ENCODE data around the gene MAP3K12. TPM values are rescaled to one million over a fixed set of nuclear protein-coding genes. Genes with fewer than 3 reads are reported as not detected.
A peak's percentile ranks its signal among the peaks of the same experiment; 100 is the strongest.

The MAP3K12 gene
- total RNA-seq, 1 donor from 2014 or later = 31.6 TPM

DNA sequence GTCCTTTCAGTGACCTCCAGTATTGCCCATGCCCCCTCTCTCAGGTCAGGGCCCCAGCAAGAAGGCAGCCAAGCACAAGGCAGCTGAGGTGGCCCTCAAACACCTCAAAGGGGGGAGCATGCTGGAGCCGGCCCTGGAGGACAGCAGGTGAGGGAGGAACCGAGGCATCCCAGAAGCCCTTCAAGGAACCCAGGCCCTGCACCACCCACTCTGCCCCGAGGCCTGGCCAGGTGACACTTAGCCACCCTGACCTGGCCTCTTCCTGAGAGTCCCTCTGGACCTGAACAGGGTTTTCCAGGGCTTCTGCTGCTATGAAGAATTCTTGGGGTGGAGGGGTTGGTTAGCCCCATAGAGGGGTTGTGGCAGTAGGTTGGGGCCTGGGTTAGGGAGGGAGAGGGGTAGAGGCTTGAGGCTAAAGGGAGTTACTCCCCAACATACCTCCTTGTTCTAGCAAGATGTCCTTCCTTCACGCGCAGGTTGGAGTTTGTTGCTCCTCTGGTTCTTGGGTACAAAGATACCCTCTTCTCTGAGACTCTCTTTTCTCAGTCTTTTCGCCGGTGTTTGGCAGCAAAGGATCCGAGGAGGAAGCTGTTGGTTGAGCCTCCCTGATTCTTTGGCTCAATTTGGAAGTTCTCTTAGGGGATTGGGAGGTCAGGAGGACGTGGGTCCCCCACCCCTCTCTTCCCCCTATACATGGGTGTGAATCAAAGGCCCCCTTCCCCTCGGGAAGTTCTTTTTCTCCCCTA lies 3.9 kb upstream of the MAP3K12 start:
- peaks cover 17% of the 10 kb centered on the region for H3K4me1 Mint-ChIP-seq (ENCODE audit: unreplicated experiment)
- peak overlapping the region; percentile 45 for H3K4me3 Mint-ChIP-seq
- H3K27ac Mint-ChIP-seq = peak overlapping the region; percentile 51

DNA sequence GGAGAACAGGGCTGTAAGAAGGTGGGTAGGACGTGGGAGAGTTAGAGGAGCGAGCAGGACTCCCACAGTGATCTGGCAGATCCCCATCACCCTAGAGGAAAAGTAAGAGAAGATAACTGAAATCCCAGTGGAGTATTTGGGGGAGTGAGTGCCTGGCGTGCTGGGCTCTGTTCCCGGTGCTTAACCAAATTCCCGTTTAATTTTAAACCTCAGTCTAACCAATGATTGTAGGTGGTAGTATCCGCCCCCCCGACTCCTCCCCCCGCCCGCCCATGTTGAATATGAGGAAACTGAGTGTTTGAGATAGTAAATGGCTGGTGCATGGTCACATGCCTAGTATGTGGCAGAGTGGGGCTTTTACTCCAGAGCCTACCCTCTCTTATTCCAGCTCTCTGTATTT lies 3.1 kb upstream of the MAP3K12 start:
- TF ChIP-seq, protein P1, sequence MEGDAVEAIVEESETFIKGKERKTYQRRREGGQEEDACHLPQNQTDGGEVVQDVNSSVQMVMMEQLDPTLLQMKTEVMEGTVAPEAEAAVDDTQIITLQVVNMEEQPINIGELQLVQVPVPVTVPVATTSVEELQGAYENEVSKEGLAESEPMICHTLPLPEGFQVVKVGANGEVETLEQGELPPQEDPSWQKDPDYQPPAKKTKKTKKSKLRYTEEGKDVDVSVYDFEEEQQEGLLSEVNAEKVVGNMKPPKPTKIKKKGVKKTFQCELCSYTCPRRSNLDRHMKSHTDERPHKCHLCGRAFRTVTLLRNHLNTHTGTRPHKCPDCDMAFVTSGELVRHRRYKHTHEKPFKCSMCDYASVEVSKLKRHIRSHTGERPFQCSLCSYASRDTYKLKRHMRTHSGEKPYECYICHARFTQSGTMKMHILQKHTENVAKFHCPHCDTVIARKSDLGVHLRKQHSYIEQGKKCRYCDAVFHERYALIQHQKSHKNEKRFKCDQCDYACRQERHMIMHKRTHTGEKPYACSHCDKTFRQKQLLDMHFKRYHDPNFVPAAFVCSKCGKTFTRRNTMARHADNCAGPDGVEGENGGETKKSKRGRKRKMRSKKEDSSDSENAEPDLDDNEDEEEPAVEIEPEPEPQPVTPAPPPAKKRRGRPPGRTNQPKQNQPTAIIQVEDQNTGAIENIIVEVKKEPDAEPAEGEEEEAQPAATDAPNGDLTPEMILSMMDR (conservative IDR thresholded peaks at IDR 0.05) = no peak
- Mint-ChIP-seq H3K27me3 (no peaks in the 10 kb centered on the region), H3K4me1 (ENCODE audit: unreplicated experiment) (peaks cover 24% of the 10 kb centered on the region), H3K4me3 (peak overlapping the region; percentile 87), H3K27ac (peak overlapping the region; percentile 94), H3K36me3 (no peaks in the 10 kb centered on the region), H3K9me3 (no peaks in the 10 kb centered on the region)
- no peak for DNase-seq (ENCODE audit: extremely low spot score, unreplicated experiment)

More for the DNA sequence above, 3.9 kb upstream of the MAP3K12 start:
- Mint-ChIP-seq H3K9me3 (no peaks in the 10 kb centered on the region), H3K27me3 (no peaks in the 10 kb centered on the region), H3K36me3 (no peaks in the 10 kb centered on the region)
- TF ChIP-seq, protein P1 (conservative IDR thresholded peaks at IDR 0.05) = no peak
- DNase-seq (ENCODE audit: extremely low spot score, unreplicated experiment) = no peak

GRCh38 chr12:53501615-53502181 lies 2.4 kb upstream of the MAP3K12 start:
- no peak for DNase-seq (ENCODE audit: extremely low spot score, unreplicated experiment)
- H3K4me1 Mint-ChIP-seq (ENCODE audit: unreplicated experiment) = peaks cover 25% of the 10 kb centered on the region
- H3K27ac Mint-ChIP-seq = peak overlapping the region; percentile 94
- peak overlapping the region; percentile 87 for H3K4me3 Mint-ChIP-seq
- H3K27me3 Mint-ChIP-seq = no peaks in the 10 kb centered on the region
- H3K9me3 Mint-ChIP-seq = no peaks in the 10 kb centered on the region
- TF ChIP-seq, protein P1 (conservative IDR thresholded peaks at IDR 0.05) = no peak
- no peaks in the 10 kb centered on the region for H3K36me3 Mint-ChIP-seq

GRCh38 chr12:53500776-53501614 lies 1.7 kb upstream of the MAP3K12 start, which contains the start of gene TARBP2:
Gene TARBP2 (plus strand): TSS chr12:53501283. CDS start chr12:53501409, 126 bp downstream.
- H3K4me3 Mint-ChIP-seq = peak within 1 kb of the TSS; percentile 87
- DNase-seq (ENCODE audit: extremely low spot score, unreplicated experiment) = peak; percentile 97
- peak within 1 kb of the TSS; percentile 94 for H3K27ac Mint-ChIP-seq
- peaks cover 3% of the 10 kb centered on the region for H3K9me3 Mint-ChIP-seq
- no peaks in the 10 kb centered on the region for H3K27me3 Mint-ChIP-seq
- H3K4me1 Mint-ChIP-seq (ENCODE audit: unreplicated experiment) = peaks cover 32% of the 10 kb centered on the region
- no peaks in the 10 kb centered on the region for H3K36me3 Mint-ChIP-seq
- TF ChIP-seq, protein P1 (conservative IDR thresholded peaks at IDR 0.05) = peak; percentile 23

DNA sequence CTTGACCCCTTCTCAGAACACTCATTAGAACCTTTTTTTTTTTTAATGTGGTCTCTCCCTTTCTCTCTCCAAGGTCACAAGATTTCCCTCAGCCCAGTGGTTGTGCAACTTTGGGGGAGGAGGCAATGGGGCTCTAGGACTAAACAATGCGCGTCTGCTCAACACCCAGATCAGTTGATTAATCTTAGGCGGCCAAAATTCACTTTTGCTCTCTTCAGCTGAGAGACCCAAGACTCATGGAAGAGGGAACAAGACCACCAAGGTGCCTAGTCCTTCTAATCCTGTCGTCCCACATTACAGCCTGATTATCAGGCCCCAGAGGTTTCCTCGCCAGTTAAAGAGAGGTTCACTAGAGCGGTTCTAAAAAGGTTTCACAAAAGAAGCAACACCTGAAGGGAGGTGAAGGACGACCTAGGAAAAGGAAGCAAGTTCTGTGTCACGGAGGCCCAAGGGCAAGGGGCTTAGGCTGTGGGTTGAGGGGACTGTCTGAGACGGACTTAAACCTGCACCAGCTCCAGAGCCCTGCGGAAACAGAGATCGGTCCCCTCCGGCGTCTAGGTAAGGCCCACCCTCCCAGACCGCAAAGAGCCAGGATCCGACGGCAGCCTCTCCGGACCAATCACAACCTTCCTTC lies 1.0 kb upstream of the MAP3K12 start:
- H3K36me3 Mint-ChIP-seq = no peaks in the 10 kb centered on the region
- DNase-seq (ENCODE audit: extremely low spot score, unreplicated experiment) = no peak

More for the DNA sequence above, 1.0 kb upstream of the MAP3K12 start:
- H3K9me3 Mint-ChIP-seq = peaks cover 3% of the 10 kb centered on the region
- peak overlapping the region; percentile 87 for H3K4me3 Mint-ChIP-seq
- TF ChIP-seq, protein P1 (conservative IDR thresholded peaks at IDR 0.05) = no peak
- peaks cover 37% of the 10 kb centered on the region for H3K4me1 Mint-ChIP-seq (ENCODE audit: unreplicated experiment)
- peak overlapping the region; percentile 94 for H3K27ac Mint-ChIP-seq
- no peaks in the 10 kb centered on the region for H3K27me3 Mint-ChIP-seq

All from type B pancreatic cell (in vitro differentiated cells).